ENCODE measurements around the gene KCNT2.
"Not testable (repeated sequence)": the region's sequence is repeated elsewhere in the genome, so short reads cannot be mapped to it uniquely, and the experiment has no call there.

The KCNT2 gene

DNA sequence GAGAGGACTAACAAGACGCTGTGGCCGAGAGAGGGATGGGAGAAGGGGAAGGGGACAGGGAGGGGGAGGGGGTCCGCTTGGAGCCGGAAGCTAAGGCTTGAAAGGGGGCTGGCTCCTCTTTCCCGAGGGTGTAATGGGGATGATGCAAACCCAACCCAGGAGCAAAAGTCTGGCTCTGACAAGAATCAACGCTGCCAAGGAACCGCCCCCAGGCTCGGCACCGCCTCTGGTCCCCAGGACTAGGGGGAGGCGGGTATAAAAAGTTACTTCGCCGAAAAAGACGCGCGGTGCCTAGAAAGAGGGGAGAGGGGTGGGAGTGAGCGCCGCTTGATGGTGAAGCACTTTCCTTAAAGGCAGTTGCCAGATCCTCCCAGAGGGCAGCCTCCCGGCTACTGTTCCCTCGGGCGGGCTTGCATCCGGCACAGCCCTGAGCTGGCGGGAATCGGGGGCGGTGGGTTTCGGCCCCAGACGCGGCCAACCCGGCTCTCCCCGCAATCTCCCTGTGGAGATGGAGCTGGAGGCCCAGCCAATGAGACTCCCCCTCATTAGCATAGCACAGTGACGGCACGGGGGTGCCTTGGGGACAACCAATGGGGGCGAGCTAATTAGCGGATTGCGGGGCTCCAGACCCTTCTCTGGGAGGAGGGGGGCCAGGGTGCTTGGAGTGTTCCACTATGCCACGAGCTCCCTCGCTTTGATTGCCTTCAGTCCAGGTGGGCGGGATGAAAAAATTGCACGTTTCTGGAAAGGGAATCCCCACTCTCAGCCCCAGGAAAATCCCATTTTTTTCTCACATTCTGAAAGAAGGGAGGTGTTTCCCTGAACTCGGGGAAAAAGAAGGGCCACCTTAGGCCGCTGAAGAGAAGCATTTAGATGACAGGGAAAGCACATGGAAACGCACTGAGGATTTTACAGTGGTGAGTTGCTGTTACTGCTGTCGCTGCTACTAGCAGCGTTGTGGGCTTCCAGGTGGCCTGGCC is at the start of gene KCNT2:
Gene KCNT2 (minus strand): TSS at position 51 of the 980 bp plus-strand sequence. CDS start 131 bp downstream, outside the sequence.
- DNase-seq: peak; percentile 64

DNA sequence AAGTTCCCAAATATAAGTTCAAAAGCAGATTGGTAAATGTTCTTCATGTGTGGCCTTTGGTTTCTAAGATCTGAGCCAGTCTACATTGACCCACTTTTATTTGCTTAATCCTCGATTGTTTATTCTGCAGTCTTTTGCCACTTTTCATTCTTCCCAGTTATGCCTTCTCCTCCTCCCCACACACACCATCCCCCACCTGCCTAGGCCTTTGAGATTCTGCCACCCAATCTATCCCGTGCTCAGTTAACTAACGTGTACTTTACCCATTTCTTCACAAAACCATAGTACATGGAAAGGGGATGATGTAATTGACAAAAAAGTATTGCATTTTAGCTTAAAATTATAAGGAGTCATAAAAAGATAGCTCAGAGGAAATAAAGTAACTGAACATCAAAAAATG is 47.3 kb upstream of the KCNT2 start:
- no peak for DNase-seq

GRCh38 chr1:196655071-196655470 is 46.8 kb upstream of the KCNT2 start:
- DNase-seq: no peak

- no peak for DNase-seq
Observed at GRCh38 chr1:196654271-196654670, 46.0 kb upstream of the KCNT2 start.

- peak; percentile 85 for DNase-seq
Observed at GRCh38 chr1:196651637-196652215, 43.5 kb upstream of the KCNT2 start, which contains the start of gene CFH. Gene CFH, plus strand, starts transcription at chr1:196652043. Its CDS starts 75 bp downstream, at chr1:196652118.

GRCh38 chr1:196651079-196651478 is 42.8 kb upstream of the KCNT2 start:
- no peak for DNase-seq

- no peak for DNase-seq
Observed at GRCh38 chr1:196650403-196650802, 42.2 kb upstream of the KCNT2 start.

GRCh38 chr1:196649990-196650389 is 41.8 kb upstream of the KCNT2 start:
- no peak for DNase-seq

- no peak for DNase-seq
Observed at GRCh38 chr1:196640976-196641375, 32.7 kb upstream of the KCNT2 start.

GRCh38 chr1:196639291-196639690 is 31.1 kb upstream of the KCNT2 start:
- DNase-seq: not testable (repeated sequence)

- no peak for DNase-seq
Observed at GRCh38 chr1:196638466-196638865, 30.2 kb upstream of the KCNT2 start.

- no peak for DNase-seq
Observed at GRCh38 chr1:196637606-196638005, 29.4 kb upstream of the KCNT2 start.

GRCh38 chr1:196628838-196629237 is 20.6 kb upstream of the KCNT2 start:
- DNase-seq: no peak

DNA sequence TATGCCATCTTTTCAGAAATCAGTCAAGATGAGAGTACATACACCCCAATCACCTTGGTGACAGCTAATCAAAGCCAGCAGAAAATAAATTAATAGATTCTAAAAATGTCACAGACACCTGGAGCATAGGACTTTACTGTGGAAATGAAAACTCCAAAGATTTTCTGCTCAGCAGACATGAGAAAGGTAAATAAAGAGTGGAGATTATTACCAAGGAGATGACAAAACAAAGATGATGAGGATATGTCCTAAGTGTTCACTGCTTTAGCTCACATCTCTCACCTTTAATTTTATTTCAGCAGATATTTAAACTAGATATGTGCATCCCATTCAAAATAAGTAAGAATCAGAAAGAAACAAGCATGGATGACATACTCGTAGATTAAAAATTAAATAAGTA is 14.8 kb upstream of the KCNT2 start:
- no peak for DNase-seq

DNA sequence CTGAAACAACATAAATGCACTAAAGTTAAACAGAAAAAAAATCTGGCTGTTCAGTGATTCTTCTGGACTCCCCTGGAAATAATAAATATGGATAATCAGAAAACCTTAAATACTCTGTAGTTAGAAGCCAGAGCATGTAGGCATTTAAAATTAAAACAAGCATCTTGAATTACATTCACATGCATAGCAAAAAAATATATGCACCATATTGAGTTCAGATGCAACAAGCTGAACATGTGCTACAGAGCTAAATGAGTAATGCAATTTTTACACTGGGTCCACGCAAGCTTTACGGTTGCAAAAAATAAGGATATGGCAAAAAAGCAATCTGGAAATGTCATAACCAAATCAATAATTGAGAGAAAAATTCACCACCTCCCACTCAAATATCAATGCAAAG is 11.5 kb upstream of the KCNT2 start:
- DNase-seq: no peak

DNA sequence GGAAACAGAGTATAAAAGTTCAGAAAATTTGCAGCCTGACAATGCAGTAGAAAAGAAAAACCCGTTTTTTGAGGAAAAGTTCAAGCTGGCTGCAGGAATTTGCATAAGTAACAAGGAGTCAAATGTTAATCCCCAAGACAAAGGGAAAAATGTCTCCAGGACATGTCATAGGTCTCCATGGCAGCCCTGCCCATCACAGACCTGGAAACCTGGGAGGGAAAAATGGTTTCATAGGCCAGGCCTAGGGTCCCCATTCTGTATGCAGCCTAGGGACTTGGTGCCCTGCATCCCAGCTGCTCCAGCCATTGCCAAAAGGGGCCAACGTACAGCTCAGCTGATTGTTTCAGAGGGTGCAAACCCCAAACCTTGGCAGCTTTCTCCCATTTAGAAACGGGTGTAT is 3.6 kb upstream of the KCNT2 start:
- DNase-seq: no peak

DNA sequence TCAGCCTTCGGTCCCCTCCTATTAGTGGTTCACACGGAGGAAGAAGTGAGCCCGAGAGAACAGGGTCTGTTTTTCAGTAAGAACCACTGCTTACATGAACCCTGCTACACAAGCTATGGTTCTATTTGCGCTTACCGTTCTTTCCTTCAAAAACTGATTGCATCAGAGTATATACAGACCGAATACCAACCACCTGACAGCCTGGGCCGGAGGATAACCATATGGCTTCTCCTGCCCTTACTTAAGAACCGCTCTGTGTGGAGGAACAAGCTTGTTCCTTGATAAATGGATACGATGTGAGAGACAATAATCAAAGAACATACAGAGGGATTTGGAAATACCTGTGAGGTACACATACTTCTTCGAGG is 1.1 kb upstream of the KCNT2 start:
- no peak for DNase-seq

- peak; percentile 3 for DNase-seq
Observed at GRCh38 chr1:196607981-196608380, 259 bp downstream of the KCNT2 start.

DNA sequence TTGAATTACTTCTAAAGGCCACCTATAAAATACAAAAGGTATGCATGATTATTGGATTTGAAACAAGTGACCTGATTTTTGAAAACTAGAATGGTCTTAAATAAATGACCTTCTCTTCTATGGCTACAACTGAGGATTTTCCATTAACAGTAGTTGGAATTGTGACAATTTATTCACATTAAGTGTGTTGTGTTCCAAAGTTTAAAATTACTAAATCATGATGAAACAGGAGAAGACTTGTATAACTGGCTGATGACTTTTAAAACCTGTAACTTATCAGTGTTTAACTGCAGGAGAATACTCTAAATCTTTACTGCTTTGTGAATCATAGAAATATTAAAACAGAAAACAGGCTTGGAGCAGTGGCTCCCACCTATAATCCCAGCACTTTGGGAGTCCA is 4.6 kb downstream of the KCNT2 start:
- DNase-seq: no peak

DNA sequence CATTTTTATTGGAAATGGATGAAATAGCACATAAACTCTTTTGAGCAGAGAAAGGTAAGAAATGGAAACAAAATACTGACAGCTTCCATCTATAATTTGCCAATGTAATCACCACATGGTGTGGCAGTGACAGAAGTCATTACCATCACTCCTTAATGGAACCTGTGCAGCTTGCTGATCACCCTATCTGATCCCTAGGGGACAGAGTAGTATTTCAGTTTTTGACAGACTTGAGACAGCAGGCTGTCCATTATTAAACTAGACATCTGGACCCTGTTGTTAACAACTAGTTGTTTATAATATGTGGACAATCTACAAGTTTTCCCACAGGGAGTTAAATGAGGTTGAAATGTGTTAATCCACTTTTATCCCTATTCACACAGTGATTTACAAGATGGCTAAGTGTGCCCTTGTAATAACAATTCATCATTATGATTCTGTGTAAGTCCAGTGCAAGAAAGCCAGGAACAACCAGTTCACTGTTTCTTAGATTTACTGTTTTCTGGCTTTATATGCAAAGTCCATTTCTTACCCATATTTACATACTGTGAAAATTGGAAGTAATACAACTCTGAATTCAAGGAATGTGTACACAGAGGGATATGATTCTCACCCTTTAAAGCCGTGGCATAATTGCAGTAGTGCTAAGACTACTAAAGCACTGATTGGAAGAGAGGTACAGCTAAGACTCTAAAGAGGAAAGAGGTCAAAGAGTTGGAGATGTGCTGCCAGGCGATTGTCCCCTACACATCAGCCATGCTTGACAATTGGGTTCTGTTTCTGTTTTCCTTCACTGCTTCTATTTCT is 9.1 kb downstream of the KCNT2 start:
- no peak for DNase-seq

- no peak for DNase-seq
Observed at GRCh38 chr1:196594700-196595099, 13.5 kb downstream of the KCNT2 start.

DNA sequence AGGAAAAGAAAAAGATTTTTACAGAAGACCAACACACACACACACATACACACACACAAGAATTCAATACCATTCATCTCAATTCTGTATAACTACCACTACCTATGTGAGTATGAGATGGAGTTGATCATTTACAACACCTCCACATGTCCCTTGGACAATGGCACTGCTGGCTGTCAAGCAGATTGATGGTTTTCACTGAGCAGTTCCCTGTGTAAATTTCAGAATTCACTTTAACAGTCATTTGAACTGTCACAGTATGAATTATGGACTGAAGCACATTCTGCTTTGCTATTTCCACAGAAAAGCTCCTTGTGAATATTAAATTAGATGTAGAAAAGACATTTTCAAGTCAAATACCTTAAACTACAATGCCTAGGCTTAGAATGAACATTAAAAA is 14.3 kb downstream of the KCNT2 start:
- no peak for DNase-seq

GRCh38 chr1:196590959-196591358 is 17.3 kb downstream of the KCNT2 start:
- DNase-seq: no peak

All from fibroblast of skin of right quadriceps (primary cell).